Astrocyte (in vitro differentiated cells and primary cell): Measurements from ENCODE around the gene EHD4. TPM values are rescaled to one million over a fixed set of nuclear protein-coding genes. Genes with fewer than 3 reads are reported as not detected.
A peak's percentile ranks its signal among the peaks of the same experiment; 100 is the strongest.

Experiments used
- DNase-seq: peaks from one replicate; pipeline ENCODE4 v3.0.0-alpha.2; 2010; ENCODE audit warnings: low read depth
- FAIRE-seq: peaks from 2 replicates; lab custom pipeline; 2011; peaks lifted over from hg19 to GRCh38; lab: Jason Lieb, UNC
- H2AFZ ChIP-seq: 2 replicates; pipeline ENCODE4 v1.6.0; 2012; ENCODE audit warnings: low read depth, low read length, inconsistent platforms
- H3K27ac ChIP-seq: 2 replicates; pipeline ENCODE4 v1.5.1; 2011; ENCODE audit warnings: low read depth, low read length, inconsistent platforms
- H3K27me3 ChIP-seq: 2 replicates; pipeline ENCODE4 v1.6.0; 2011; ENCODE audit warnings: low read length, inconsistent platforms; ENCODE audit not compliant: insufficient read depth
- H3K36me3 ChIP-seq: 2 replicates; pipeline ENCODE4 v1.5.1; 2011; ENCODE audit warnings: low read length, inconsistent platforms; ENCODE audit not compliant: insufficient read depth
- H3K4me1 ChIP-seq: 2 replicates; pipeline ENCODE4 v1.5.1; 2011; ENCODE audit warnings: low read length, inconsistent platforms; ENCODE audit not compliant: insufficient read depth
- H3K4me2 ChIP-seq: 2 replicates; pipeline ENCODE4 v1.6.0; 2012; ENCODE audit warnings: low read length, inconsistent platforms
- H3K4me3 ChIP-seq: 2 replicates; pipeline ENCODE4 v1.5.1; 2011; ENCODE audit warnings: low read depth, mild to moderate bottlenecking, low read length, inconsistent platforms; ENCODE audit not compliant: insufficient read depth
- H3K79me2 ChIP-seq: 2 replicates; pipeline ENCODE4 v1.6.0; 2012; ENCODE audit warnings: mild to moderate bottlenecking, low read length, inconsistent platforms; ENCODE audit not compliant: insufficient read depth
- H3K9ac ChIP-seq: 2 replicates; pipeline ENCODE4 v1.6.0; 2012; ENCODE audit warnings: mild to moderate bottlenecking, low read length, inconsistent platforms
- H3K9me3 ChIP-seq: 2 replicates; pipeline ENCODE4 v1.5.1; 2012; ENCODE audit warnings: low read depth, mild to moderate bottlenecking, low read length, inconsistent platforms; ENCODE audit not compliant: insufficient read depth
- H4K20me1 ChIP-seq: 2 replicates; pipeline ENCODE4 v1.6.0; 2012; ENCODE audit warnings: low read length, inconsistent platforms; ENCODE audit not compliant: insufficient read depth
- H3K27ac Mint-ChIP-seq: one replicate; pipeline ENCODE4 v1.8.0; 2021; ENCODE audit warnings: mild to moderate bottlenecking, mixed read lengths; ENCODE audit not compliant: unreplicated experiment
- H3K27me3 Mint-ChIP-seq: one replicate; pipeline ENCODE4 v1.8.0; 2021; ENCODE audit warnings: low read depth, mixed read lengths; ENCODE audit not compliant: unreplicated experiment
- H3K36me3 Mint-ChIP-seq: one replicate; pipeline ENCODE4 v1.8.0; 2021; ENCODE audit warnings: low read depth, mixed read lengths; ENCODE audit not compliant: unreplicated experiment
- H3K4me1 Mint-ChIP-seq: one replicate; pipeline ENCODE4 v1.8.0; 2021; ENCODE audit warnings: low read depth, mixed read lengths; ENCODE audit not compliant: unreplicated experiment
- H3K4me3 Mint-ChIP-seq: one replicate; pipeline ENCODE4 v1.8.0; 2021; ENCODE audit warnings: mild to moderate bottlenecking, moderate library complexity, mixed read lengths; ENCODE audit not compliant: unreplicated experiment
- H3K9me3 Mint-ChIP-seq: one replicate; pipeline ENCODE4 v1.8.0; 2021; ENCODE audit warnings: mild to moderate bottlenecking, mixed read lengths; ENCODE audit not compliant: unreplicated experiment
- EZH2 ChIP-seq: IDR thresholded peaks from 2 replicates; pipeline ENCODE4 v1.6.1; 2012; ENCODE audit warnings: mild to moderate bottlenecking, low read length, inconsistent platforms; ENCODE audit not compliant: insufficient read depth
- total RNA-seq: library from RNA; stranded (reverse); gene quantifications from 2 replicates; pipeline ENCODE4 v1.2.1, GENCODE V29; 2021
- TF ChIP-seq, protein P1 (sequence below): IDR thresholded peaks from 2 replicates; pipeline ENCODE4 v1.5.1; 2011; ENCODE audit warnings: low read depth, mild to moderate bottlenecking, inconsistent platforms, low read length, moderate library complexity; ENCODE audit not compliant: insufficient read depth

The EHD4 gene
- total RNA-seq, 1 donor from 2014 or later: 46.4 TPM

DNA sequence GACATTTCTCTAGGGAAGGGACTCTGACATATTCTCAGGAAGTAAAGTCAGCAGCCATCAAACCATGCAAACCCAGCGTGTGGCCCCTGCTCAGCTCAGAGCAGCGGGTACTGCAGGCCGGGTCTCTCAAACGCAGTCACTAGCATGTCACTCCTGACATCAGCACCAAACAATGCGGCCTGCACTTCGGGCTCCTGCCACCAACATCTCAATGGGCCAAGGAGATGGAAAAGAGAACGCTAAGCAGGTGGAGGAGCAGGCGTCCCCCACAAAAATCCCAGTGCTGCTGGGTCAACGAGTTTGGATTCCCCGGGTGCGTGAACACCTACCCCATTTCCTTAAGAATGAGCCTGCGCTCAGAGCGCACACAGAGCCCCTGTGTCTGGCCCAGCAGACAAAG is 68.6 kb downstream of the EHD4 start:
- no peak overlapping the region for H3K9ac ChIP-seq
- no peak for FAIRE-seq
- H3K36me3 Mint-ChIP-seq: peaks cover 25% of the 10 kb centered on the region

DNA sequence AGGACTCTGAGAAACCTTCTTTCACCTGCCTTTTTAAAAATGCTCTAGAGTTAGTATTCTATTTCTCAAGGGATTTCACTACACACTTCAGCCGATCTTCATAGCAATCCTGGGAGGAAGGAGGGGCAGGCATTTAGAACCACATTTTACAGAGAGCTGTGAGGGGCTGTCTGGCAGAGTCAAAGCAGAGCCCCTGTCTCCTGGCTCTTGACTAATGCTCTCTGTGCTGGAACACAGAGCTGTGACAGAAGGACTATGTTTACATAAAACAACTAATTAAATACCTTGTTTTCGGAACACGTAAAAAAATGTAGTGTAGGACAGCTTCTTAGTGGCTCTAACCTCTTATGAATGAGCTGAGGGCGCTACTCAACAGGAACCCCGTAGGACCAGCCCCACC is 70.9 kb downstream of the EHD4 start:
- H3K79me2 ChIP-seq: no peaks in the 10 kb centered on the region
- H3K4me1 Mint-ChIP-seq: peaks cover 11% of the 10 kb centered on the region
- peak overlapping the region; percentile 79 for H3K27ac Mint-ChIP-seq
- H3K4me3 ChIP-seq: no peak overlapping the region
- FAIRE-seq (no peak), DNase-seq (no peak)
- H3K9me3 ChIP-seq: peaks cover 1% of the 10 kb centered on the region
- no peak overlapping the region for H2AFZ ChIP-seq
- H3K36me3 Mint-ChIP-seq: peaks cover 29% of the 10 kb centered on the region
- peak overlapping the region; percentile 21 for H3K4me3 Mint-ChIP-seq
- peaks cover 13% of the 10 kb centered on the region for H3K36me3 ChIP-seq
- no peak overlapping the region for H3K9ac ChIP-seq
- TF ChIP-seq, protein P1, sequence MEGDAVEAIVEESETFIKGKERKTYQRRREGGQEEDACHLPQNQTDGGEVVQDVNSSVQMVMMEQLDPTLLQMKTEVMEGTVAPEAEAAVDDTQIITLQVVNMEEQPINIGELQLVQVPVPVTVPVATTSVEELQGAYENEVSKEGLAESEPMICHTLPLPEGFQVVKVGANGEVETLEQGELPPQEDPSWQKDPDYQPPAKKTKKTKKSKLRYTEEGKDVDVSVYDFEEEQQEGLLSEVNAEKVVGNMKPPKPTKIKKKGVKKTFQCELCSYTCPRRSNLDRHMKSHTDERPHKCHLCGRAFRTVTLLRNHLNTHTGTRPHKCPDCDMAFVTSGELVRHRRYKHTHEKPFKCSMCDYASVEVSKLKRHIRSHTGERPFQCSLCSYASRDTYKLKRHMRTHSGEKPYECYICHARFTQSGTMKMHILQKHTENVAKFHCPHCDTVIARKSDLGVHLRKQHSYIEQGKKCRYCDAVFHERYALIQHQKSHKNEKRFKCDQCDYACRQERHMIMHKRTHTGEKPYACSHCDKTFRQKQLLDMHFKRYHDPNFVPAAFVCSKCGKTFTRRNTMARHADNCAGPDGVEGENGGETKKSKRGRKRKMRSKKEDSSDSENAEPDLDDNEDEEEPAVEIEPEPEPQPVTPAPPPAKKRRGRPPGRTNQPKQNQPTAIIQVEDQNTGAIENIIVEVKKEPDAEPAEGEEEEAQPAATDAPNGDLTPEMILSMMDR: no peak
- no peak for TF ChIP-seq EZH2
- H3K27ac ChIP-seq: no peak overlapping the region
- no peaks in the 10 kb centered on the region for H3K27me3 Mint-ChIP-seq
- no peak overlapping the region for H3K4me2 ChIP-seq
- no peaks in the 10 kb centered on the region for H3K4me1 ChIP-seq
- H3K27me3 ChIP-seq: no peaks in the 10 kb centered on the region
- H3K9me3 Mint-ChIP-seq: no peaks in the 10 kb centered on the region
- H4K20me1 ChIP-seq: peaks cover 35% of the 10 kb centered on the region

More for the DNA sequence above, 68.6 kb downstream of the EHD4 start:
- Mint-ChIP-seq H3K27me3 (no peaks in the 10 kb centered on the region), H3K9me3 (no peaks in the 10 kb centered on the region), H3K27ac (no peak overlapping the region), H3K4me1 (peaks cover 11% of the 10 kb centered on the region), H3K4me3 (no peak overlapping the region)
- Histone ChIP-seq H3K27me3 (no peaks in the 10 kb centered on the region), H2AFZ (no peak overlapping the region), H3K36me3 (peaks cover 22% of the 10 kb centered on the region), H3K4me2 (no peak overlapping the region), H3K27ac (no peak overlapping the region), H3K9me3 (peaks cover 5% of the 10 kb centered on the region), H4K20me1 (peaks cover 42% of the 10 kb centered on the region), H3K4me1 (no peaks in the 10 kb centered on the region), H3K79me2 (no peaks in the 10 kb centered on the region), H3K4me3 (no peak overlapping the region)
- TF ChIP-seq EZH2: no peak
- TF ChIP-seq, protein P1: no peak
- no peak for DNase-seq

DNA sequence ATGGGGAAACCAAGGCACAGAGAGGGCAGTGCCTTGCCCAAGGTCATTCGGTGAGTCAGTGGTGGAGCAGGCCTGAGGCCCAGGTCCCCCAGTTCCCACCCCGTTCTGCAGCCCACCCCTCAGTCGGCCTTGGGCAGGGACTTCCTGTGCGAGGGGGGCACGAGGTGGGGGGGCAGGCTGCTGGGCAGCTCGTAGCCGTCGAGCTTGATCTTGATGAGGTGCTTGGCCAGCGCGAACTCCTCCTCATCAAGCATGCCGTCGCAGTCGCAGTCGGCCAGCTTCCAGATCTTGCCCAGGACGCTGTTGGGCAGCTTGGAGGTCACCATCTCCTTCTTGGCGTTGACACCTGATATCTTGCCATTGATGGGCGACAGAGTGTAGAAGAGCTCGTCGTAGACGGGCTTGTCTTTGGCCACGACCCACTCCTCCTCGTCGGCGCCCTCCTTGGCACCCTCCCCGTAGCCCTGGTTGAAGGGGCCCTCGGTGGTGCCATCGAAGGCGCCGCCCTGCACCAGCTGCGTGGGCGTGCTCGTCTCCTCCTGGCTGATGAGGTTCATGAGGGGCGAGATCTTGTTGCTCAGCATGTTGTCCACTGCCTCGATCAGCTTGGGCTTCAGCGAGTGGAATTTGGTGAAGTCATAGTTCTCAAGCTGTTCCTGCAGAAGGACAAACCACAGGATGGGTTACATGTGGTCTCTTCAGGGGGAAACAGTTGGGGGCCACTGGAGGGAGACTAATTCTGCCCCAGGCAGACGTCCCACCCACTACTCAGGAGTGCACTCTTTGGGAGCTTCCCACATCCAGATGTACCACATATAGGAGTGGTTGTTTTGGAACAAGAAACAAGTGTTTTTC is 71.6 kb downstream of the EHD4 start:
- Histone ChIP-seq H3K27ac (no peak overlapping the region), H4K20me1 (peaks cover 32% of the 10 kb centered on the region), H3K4me3 (no peak overlapping the region), H3K4me2 (no peak overlapping the region), H3K36me3 (peaks cover 13% of the 10 kb centered on the region), H2AFZ (no peak overlapping the region), H3K4me1 (no peaks in the 10 kb centered on the region), H3K27me3 (no peaks in the 10 kb centered on the region), H3K9me3 (no peaks in the 10 kb centered on the region), H3K9ac (no peak overlapping the region), H3K79me2 (no peaks in the 10 kb centered on the region)
- Mint-ChIP-seq H3K4me3 (no peak overlapping the region), H3K9me3 (no peaks in the 10 kb centered on the region), H3K27ac (no peak overlapping the region), H3K36me3 (peaks cover 26% of the 10 kb centered on the region), H3K4me1 (peaks cover 11% of the 10 kb centered on the region), H3K27me3 (no peaks in the 10 kb centered on the region)
- TF ChIP-seq, protein P1: no peak
- TF ChIP-seq EZH2: no peak
- FAIRE-seq: no peak
- DNase-seq: no peak
